ENCODE measurements around the gene TMEM239.
"Not testable (repeated sequence)": the region's sequence is repeated elsewhere in the genome, so short reads cannot be mapped to it uniquely, and the experiment has no call there.

GRCh38 chr20:2770091-2770490, 46.1 kb upstream of the TMEM239 start:
- TF ChIP-seq CTCF, POLR2A (IDR thresholded peaks at IDR 0.05): not testable (repeated sequence)

All from adrenal gland (tissue), 5 donors.